Memory B cell (primary cell): ENCODE measurements around the gene NLRP6.
"Not testable (repeated sequence)": the region's sequence is repeated elsewhere in the genome, so short reads cannot be mapped to it uniquely, and the experiment has no call there.

Source experiments
- ATAC-seq: fragments of 150-1000 bp; cut with Tn5 transposase; 2 replicates; pipeline ENCODE4 v1.10.0; 2021; ENCODE audit warnings: low read depth, mild to moderate bottlenecking, moderate library complexity
- DNase-seq, 2 donors: peaks; one replicate each; pipeline ENCODE4 v3.0.0; 2022; ENCODE audit warnings: low spot score in 2 of 2
- H3K27ac Mint-ChIP-seq: one replicate; pipeline ENCODE4 v1.8.0; 2022; ENCODE audit warnings: mild to moderate bottlenecking, moderate library complexity, mixed read lengths
- H3K27me3 Mint-ChIP-seq: one replicate; pipeline ENCODE4 v1.8.0; 2022; ENCODE audit warnings: mixed read lengths
- H3K36me3 Mint-ChIP-seq: one replicate; pipeline ENCODE4 v1.8.0; 2022; ENCODE audit warnings: mild to moderate bottlenecking, mixed read lengths
- H3K4me1 Mint-ChIP-seq: one replicate; pipeline ENCODE4 v1.8.0; 2022; ENCODE audit warnings: mixed read lengths
- H3K4me3 Mint-ChIP-seq: one replicate; pipeline ENCODE4 v1.8.0; 2022; ENCODE audit warnings: mild to moderate bottlenecking, moderate library complexity, mixed read lengths
- H3K9me3 Mint-ChIP-seq: one replicate; pipeline ENCODE4 v1.8.0; 2022; ENCODE audit warnings: mixed read lengths

NLRP6 gene

GRCh38 chr11:278001-278951 lies at the start of gene NLRP6:
Gene NLRP6 (plus strand): TSS chr11:278407. CDS start chr11:278570, 163 bp downstream.
- Mint-ChIP-seq H3K27me3 (peaks cover 15% of the 10 kb centered on the region), H3K27ac (peak within 1 kb of the TSS; percentile 49), H3K9me3 (peaks cover 3% of the 10 kb centered on the region), H3K4me1 (peaks cover 29% of the 10 kb centered on the region), H3K4me3 (peak within 1 kb of the TSS; percentile 78), H3K36me3 (peaks cover 5% of the 10 kb centered on the region)
- ATAC-seq (no peak), DNase-seq (no peak)

GRCh38 chr11:230431-230830 lies 47.8 kb upstream of the NLRP6 start:
- ATAC-seq (no peak), DNase-seq (no peak)
- Mint-ChIP-seq H3K36me3 (peaks cover 7% of the 10 kb centered on the region), H3K27ac (no peak overlapping the region), H3K9me3 (no peaks in the 10 kb centered on the region), H3K4me1 (peaks cover 13% of the 10 kb centered on the region), H3K27me3 (no peaks in the 10 kb centered on the region), H3K4me3 (no peak overlapping the region)

GRCh38 chr11:232783-233565 lies 45.2 kb upstream of the NLRP6 start:
- Mint-ChIP-seq H3K4me3 (no peak overlapping the region), H3K4me1 (peaks cover 10% of the 10 kb centered on the region), H3K9me3 (no peaks in the 10 kb centered on the region), H3K27me3 (no peaks in the 10 kb centered on the region), H3K36me3 (peaks cover 7% of the 10 kb centered on the region), H3K27ac (no peak overlapping the region)
- ATAC-seq, result no peak
- no peak for DNase-seq

- Mint-ChIP-seq H3K9me3 (no peaks in the 10 kb centered on the region), H3K27ac (no peak overlapping the region), H3K27me3 (no peaks in the 10 kb centered on the region), H3K4me3 (peak overlapping the region; percentile 93), H3K4me1 (peaks cover 13% of the 10 kb centered on the region), H3K36me3 (no peaks in the 10 kb centered on the region)
- DNase-seq (no peak), ATAC-seq (no peak)
Measured at GRCh38 chr11:235180-235579, 43.0 kb upstream of the NLRP6 start.

GRCh38 chr11:235609-235996 lies 42.6 kb upstream of the NLRP6 start:
- Mint-ChIP-seq H3K4me3 (peak overlapping the region; percentile 93), H3K27ac (peak overlapping the region; percentile 99), H3K36me3 (peaks cover 2% of the 10 kb centered on the region), H3K27me3 (no peaks in the 10 kb centered on the region), H3K4me1 (peaks cover 13% of the 10 kb centered on the region), H3K9me3 (no peaks in the 10 kb centered on the region)
- DNase-seq (no peak), ATAC-seq (peak; percentile 9)

- ATAC-seq (peak; percentile 86), DNase-seq (peak; percentile 75 to 81)
- H3K4me1 Mint-ChIP-seq, result peaks cover 13% of the 10 kb centered on the region
Measured at GRCh38 chr11:235997-236773, 42.0 kb upstream of the NLRP6 start, which contains the start of gene SIRT3. Gene SIRT3 (minus strand): TSS chr11:236342. CDS start chr11:236328, 14 bp downstream.

GRCh38 chr11:236774-237767 lies 41.1 kb upstream of the NLRP6 start, which contains the start of gene PSMD13:
Gene PSMD13 (plus strand): TSS chr11:236976. CDS start chr11:237050, 74 bp downstream.
- H3K27ac Mint-ChIP-seq, result peak within 1 kb of the TSS; percentile 99
- DNase-seq, result peak in 1 of 2 donors; percentile 79
- H3K4me3 Mint-ChIP-seq, result peak within 1 kb of the TSS; percentile 93
- H3K27me3 Mint-ChIP-seq, result no peaks in the 10 kb centered on the region
- ATAC-seq, result peak; percentile 82
- H3K9me3 Mint-ChIP-seq, result no peaks in the 10 kb centered on the region
- H3K36me3 Mint-ChIP-seq, result peaks cover 11% of the 10 kb centered on the region
- H3K4me1 Mint-ChIP-seq, result peaks cover 20% of the 10 kb centered on the region

More at GRCh38 chr11:235997-236773, 42.0 kb upstream of the NLRP6 start, which contains the start of gene SIRT3:
- Mint-ChIP-seq H3K36me3 (peaks cover 3% of the 10 kb centered on the region), H3K4me3 (peak within 1 kb of the TSS; percentile 93), H3K27me3 (no peaks in the 10 kb centered on the region), H3K27ac (peak within 1 kb of the TSS; percentile 99), H3K9me3 (no peaks in the 10 kb centered on the region)

- not testable (repeated sequence) for DNase-seq, H3K27ac Mint-ChIP-seq, H3K9me3 Mint-ChIP-seq, H3K4me3 Mint-ChIP-seq, H3K27me3 Mint-ChIP-seq, ATAC-seq
- Mint-ChIP-seq H3K36me3 (peaks cover 18% of the 10 kb centered on the region), H3K4me1 (peaks cover 20% of the 10 kb centered on the region)
Measured at GRCh38 chr11:238346-238745, 39.9 kb upstream of the NLRP6 start.

GRCh38 chr11:240315-240714 lies 37.9 kb upstream of the NLRP6 start:
- H3K27ac Mint-ChIP-seq, result no peak overlapping the region
- peaks cover 20% of the 10 kb centered on the region for H3K4me1 Mint-ChIP-seq
- H3K36me3 Mint-ChIP-seq, result peaks cover 24% of the 10 kb centered on the region
- H3K27me3 Mint-ChIP-seq, result no peaks in the 10 kb centered on the region
- DNase-seq, result no peak
- H3K4me3 Mint-ChIP-seq, result no peak overlapping the region
- ATAC-seq, result no peak
- no peaks in the 10 kb centered on the region for H3K9me3 Mint-ChIP-seq

- Mint-ChIP-seq H3K36me3 (peaks cover 32% of the 10 kb centered on the region), H3K4me3 (no peak overlapping the region), H3K27me3 (no peaks in the 10 kb centered on the region), H3K9me3 (no peaks in the 10 kb centered on the region), H3K4me1 (peaks cover 17% of the 10 kb centered on the region), H3K27ac (peak overlapping the region; percentile 9)
- no peak for ATAC-seq
- no peak for DNase-seq
Measured at GRCh38 chr11:241634-242033, 36.6 kb upstream of the NLRP6 start.

GRCh38 chr11:244376-244775 lies 33.8 kb upstream of the NLRP6 start:
- no peaks in the 10 kb centered on the region for H3K9me3 Mint-ChIP-seq
- ATAC-seq (no peak), DNase-seq (no peak)
- no peaks in the 10 kb centered on the region for H3K27me3 Mint-ChIP-seq
- peaks cover 17% of the 10 kb centered on the region for H3K4me1 Mint-ChIP-seq
- H3K4me3 Mint-ChIP-seq, result no peak overlapping the region
- no peak overlapping the region for H3K27ac Mint-ChIP-seq
- H3K36me3 Mint-ChIP-seq, result peaks cover 42% of the 10 kb centered on the region

GRCh38 chr11:249062-249461 lies 29.1 kb upstream of the NLRP6 start:
- DNase-seq (no peak), ATAC-seq (no peak)
- Mint-ChIP-seq H3K4me3 (no peak overlapping the region), H3K27ac (no peak overlapping the region), H3K4me1 (peaks cover 10% of the 10 kb centered on the region), H3K9me3 (no peaks in the 10 kb centered on the region), H3K36me3 (peaks cover 40% of the 10 kb centered on the region), H3K27me3 (no peaks in the 10 kb centered on the region)
